ENCODE results near the gene CCDC57.

Gene CCDC57

DNA sequence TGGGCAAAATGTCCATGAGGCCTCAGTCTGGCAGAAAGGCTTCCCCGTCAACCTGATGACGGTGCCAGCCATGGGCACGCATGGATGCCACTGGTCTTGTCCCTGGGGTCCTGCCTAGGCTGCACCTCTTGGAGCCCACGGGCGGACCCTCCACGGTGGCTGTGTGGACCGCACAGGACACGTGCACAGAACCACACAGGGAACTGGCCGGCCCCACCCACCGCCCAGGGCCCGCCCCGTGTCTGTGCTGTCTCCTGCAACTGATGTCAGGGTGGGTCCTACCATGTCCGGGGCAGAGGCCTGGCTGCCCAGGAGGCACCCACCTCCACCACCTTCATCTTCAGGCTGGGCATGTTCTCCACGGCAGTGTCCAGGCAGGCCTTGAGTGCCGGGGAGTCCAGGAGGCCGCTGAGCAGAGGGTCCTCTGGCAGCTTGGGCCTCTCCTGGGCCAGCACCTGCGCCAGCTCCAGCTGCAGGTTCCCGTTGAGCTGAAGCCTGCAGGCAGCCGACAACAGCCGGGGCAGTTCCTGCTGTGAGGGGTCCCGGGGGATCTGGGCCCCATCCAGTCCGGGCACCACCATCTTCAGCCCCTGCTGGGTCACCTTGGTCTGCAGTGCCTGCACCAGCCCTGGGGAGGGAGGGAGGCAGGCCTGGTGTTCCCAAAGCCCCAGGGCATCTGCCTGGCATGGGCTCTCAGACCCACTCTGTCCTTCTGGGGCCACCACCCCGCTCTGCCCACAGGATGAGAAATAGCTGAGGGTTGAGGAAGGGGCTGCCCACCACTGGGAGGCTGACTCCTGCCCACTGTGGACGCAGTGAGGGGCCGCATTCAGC lies 126.5 kb downstream of the CCDC57 start:
- Mint-ChIP-seq H3K27ac (no peak overlapping the region), H3K27me3 (ENCODE audit: low read depth) (no peaks in the 10 kb centered on the region), H3K4me3 (no peak overlapping the region), H3K9me3 (no peaks in the 10 kb centered on the region), H3K4me1 (no peaks in the 10 kb centered on the region), H3K36me3 (ENCODE audit: low read depth) (peaks cover 7% of the 10 kb centered on the region)
- TF ChIP-seq, protein P1, sequence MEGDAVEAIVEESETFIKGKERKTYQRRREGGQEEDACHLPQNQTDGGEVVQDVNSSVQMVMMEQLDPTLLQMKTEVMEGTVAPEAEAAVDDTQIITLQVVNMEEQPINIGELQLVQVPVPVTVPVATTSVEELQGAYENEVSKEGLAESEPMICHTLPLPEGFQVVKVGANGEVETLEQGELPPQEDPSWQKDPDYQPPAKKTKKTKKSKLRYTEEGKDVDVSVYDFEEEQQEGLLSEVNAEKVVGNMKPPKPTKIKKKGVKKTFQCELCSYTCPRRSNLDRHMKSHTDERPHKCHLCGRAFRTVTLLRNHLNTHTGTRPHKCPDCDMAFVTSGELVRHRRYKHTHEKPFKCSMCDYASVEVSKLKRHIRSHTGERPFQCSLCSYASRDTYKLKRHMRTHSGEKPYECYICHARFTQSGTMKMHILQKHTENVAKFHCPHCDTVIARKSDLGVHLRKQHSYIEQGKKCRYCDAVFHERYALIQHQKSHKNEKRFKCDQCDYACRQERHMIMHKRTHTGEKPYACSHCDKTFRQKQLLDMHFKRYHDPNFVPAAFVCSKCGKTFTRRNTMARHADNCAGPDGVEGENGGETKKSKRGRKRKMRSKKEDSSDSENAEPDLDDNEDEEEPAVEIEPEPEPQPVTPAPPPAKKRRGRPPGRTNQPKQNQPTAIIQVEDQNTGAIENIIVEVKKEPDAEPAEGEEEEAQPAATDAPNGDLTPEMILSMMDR (IDR thresholded peaks at IDR 0.05; ENCODE audit: unreplicated experiment in 3 of 3) = no peak

DNA sequence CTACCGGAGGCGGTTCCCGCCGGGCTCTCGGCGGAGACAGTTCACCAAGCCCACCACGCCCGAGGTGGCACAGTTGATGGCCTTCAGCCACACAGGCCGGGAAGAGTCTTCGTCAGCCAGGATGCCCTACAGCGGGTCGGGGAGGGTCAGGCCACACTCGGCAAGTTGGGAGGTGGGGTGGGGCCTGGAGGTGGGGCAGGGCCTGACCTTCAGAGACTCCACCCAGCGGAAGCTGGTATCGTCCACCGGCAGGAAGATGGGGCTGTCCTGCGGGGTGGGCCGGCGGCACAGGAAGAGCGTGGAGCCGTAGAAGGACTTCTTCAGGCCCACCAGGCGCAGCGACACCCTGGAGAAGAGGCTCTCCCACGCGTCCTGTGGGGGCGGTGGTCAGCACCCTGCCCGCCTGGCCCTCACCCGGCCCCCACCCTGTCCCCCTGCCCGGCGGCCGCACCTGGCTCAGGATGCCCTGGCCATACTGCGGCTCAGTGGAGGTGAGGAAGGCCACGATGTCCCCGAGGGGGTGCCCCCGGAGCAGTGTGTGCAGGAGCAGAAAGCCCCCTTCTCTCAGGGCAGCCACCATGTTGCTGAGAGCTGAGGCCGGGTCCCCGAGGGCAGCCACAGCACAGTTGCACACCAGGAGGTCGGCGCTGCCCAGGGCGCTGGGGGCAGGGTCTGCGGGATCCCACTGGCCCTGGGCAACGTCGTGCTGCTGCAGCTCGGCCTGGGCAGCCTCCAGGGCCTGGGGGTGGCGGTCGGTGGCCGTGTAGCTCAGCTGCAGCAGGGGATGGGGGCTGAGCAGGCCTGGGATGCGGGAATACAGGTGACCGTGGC lies 127.4 kb downstream of the CCDC57 start:
- no peak overlapping the region for H3K27ac Mint-ChIP-seq
- no peak overlapping the region for H3K4me3 Mint-ChIP-seq
- H3K27me3 Mint-ChIP-seq (ENCODE audit: low read depth) = no peaks in the 10 kb centered on the region
- TF ChIP-seq, protein P1 (IDR thresholded peaks at IDR 0.05; ENCODE audit: unreplicated experiment in 3 of 3) = no peak
- H3K4me1 Mint-ChIP-seq = no peaks in the 10 kb centered on the region
- no peaks in the 10 kb centered on the region for H3K9me3 Mint-ChIP-seq
- peaks cover 7% of the 10 kb centered on the region for H3K36me3 Mint-ChIP-seq (ENCODE audit: low read depth)

DNA sequence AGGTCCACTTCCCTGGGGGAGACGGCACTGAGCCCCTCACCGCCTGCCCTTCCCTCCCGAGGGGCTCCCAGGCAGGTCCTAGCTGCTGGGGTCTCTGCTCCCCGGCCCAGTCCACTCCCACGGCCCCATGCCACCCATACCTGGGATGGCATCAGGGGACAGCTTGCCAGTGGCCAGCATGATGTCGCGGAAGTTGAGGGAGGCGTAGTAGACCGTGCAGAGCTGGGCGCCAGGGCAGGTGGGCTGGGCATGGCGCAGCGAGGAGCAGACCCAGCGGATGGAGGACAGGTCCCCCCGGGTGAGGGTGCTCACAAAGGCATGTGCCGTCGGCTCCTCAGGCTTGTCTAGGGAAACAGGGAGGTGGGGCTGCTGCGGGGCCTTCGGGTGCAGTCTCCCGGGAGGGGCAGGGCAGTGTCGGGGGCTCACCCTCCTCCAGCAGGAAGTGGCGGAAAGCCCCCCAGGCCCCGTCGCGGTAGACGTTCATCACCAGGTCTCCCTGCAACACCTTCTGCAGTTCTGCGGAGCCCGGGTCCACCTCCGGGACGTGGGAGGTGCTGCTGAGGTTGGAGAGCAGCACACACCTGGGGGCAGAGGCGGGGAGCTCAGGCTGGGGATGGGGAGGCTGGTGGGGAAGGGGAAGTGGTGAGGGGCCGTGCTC lies 128.1 kb downstream of the CCDC57 start:
- H3K4me3 Mint-ChIP-seq = no peak overlapping the region
- no peaks in the 10 kb centered on the region for H3K27me3 Mint-ChIP-seq (ENCODE audit: low read depth)
- H3K36me3 Mint-ChIP-seq (ENCODE audit: low read depth) = peaks cover 11% of the 10 kb centered on the region
- H3K9me3 Mint-ChIP-seq = no peaks in the 10 kb centered on the region
- no peak overlapping the region for H3K27ac Mint-ChIP-seq
- H3K4me1 Mint-ChIP-seq = no peaks in the 10 kb centered on the region
- TF ChIP-seq, protein P1 (IDR thresholded peaks at IDR 0.05; ENCODE audit: unreplicated experiment in 3 of 3) = no peak

DNA sequence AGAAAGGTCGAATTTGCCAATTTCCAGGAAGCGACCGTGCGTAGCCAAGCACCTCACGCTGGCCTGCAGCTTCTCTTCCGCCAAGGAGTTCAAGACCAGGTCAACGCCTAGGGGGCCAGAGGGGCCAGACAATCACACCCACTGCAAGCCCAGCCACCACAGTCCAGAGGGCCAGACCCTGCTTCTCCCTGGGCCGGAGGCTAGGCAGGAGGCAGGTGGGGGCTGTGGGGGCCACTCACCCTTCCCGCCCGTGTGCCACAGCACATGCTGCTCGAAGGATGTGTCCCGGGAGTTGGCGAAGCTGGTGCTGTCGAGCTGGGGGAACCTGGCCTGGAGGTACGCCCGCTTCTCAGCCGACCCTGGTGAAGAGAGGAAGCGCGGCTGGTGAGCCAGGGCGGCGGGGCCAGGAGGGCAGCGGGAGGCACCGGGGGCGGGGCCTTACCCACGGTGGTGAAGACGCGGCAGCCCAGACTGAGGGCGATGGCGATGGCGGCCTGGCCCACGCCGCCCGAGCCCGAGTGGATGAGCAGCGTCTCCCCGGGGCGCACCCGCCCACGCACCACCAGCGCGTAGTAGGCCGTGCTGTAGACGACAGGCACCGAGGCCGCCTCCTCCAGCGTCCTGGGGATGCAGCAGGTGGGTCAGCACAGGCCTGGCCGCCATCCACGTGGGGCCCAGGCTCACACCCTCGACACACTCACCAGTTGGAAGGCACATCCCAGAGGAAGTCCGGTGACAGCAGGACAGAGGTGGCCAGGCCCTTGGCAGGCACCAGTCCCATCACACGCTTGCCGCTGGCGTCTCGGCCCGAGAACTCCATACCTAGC lies 128.9 kb downstream of the CCDC57 start:
- TF ChIP-seq, protein P1 (IDR thresholded peaks at IDR 0.05; ENCODE audit: unreplicated experiment in 3 of 3) = no peak
- Mint-ChIP-seq H3K36me3 (ENCODE audit: low read depth) (peaks cover 11% of the 10 kb centered on the region), H3K4me3 (no peak overlapping the region), H3K9me3 (no peaks in the 10 kb centered on the region), H3K27ac (no peak overlapping the region), H3K4me1 (no peaks in the 10 kb centered on the region), H3K27me3 (ENCODE audit: low read depth) (no peaks in the 10 kb centered on the region)

DNA sequence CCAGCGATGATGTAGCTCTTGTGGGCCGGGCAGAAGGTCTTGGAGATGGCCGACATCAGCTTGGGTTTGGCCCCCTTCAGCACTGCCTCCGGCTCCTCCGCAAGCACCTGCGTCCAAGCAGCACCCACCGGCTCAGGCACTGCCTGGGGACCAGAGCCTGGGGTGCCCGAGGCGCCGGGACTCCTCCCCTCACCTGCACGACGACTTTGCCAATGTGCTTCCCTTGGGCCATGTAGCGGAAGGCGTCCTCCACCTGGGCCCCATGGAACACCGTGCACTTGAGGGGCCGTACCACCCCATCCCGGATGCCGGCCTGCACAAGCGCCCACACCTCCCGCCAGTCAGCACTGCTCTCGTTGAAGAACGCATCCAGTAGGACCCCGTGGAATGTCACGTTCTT lies 129.6 kb downstream of the CCDC57 start:
- TF ChIP-seq, protein P1 (IDR thresholded peaks at IDR 0.05; ENCODE audit: unreplicated experiment in 3 of 3) = no peak
- Mint-ChIP-seq H3K27ac (no peak overlapping the region), H3K4me1 (peaks cover 4% of the 10 kb centered on the region), H3K27me3 (ENCODE audit: low read depth) (no peaks in the 10 kb centered on the region), H3K9me3 (no peaks in the 10 kb centered on the region), H3K4me3 (no peak overlapping the region), H3K36me3 (ENCODE audit: low read depth) (peaks cover 12% of the 10 kb centered on the region)

All from nephron (organoid).